Measurements from ENCODE around the gene NMD3. TPM values are rescaled to one million over a fixed set of nuclear protein-coding genes. Genes with fewer than 3 reads are reported as not detected.

The NMD3 gene
- total and polyA plus RNA-seq, 2 donors from 2014 or later = 24.2 to 55.5 TPM

DNA sequence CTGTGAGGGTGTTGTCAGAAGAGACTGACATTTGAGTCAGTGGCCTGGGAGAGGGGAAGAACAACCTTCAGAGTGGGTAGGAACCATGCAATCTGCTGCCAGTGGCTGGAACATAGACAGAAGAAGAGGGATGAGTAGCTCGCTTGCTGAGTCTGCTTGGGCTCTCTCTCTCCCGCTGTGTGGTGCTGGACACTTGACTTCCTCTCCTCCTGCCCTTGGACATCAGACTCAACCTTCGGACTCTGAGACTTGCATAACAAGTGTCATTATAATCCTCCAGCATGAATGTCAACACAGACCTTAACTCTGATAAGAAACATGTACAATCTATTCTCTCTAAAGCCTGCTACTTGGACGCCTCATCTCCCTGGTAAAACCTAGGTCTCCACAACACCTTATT, 5.9 kb upstream of the NMD3 start:
- intact Hi-C loops (cut with DNase I) = no loop called here
- TF ChIP-seq, protein P1, sequence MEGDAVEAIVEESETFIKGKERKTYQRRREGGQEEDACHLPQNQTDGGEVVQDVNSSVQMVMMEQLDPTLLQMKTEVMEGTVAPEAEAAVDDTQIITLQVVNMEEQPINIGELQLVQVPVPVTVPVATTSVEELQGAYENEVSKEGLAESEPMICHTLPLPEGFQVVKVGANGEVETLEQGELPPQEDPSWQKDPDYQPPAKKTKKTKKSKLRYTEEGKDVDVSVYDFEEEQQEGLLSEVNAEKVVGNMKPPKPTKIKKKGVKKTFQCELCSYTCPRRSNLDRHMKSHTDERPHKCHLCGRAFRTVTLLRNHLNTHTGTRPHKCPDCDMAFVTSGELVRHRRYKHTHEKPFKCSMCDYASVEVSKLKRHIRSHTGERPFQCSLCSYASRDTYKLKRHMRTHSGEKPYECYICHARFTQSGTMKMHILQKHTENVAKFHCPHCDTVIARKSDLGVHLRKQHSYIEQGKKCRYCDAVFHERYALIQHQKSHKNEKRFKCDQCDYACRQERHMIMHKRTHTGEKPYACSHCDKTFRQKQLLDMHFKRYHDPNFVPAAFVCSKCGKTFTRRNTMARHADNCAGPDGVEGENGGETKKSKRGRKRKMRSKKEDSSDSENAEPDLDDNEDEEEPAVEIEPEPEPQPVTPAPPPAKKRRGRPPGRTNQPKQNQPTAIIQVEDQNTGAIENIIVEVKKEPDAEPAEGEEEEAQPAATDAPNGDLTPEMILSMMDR (IDR thresholded peaks at IDR 0.05; ENCODE audit: borderline replicate concordance, extremely low read depth, insufficient read depth) = no peak
- no peaks in the 10 kb centered on the region for H3K4me1 ChIP-seq (ENCODE audit: control insufficient read depth in 2 of 3, insufficient read depth in 2 of 3, low read depth in 1 of 3, low read length in 3 of 3)
- FAIRE-seq (no peak), DNase-seq (no peak)
- no peaks in the 10 kb centered on the region for H3K36me3 ChIP-seq (ENCODE audit: control insufficient read depth in 2 of 3, insufficient read depth in 3 of 3, low read length in 3 of 3)
- no peak overlapping the region for H3K4me3 ChIP-seq (ENCODE audit: low read length in 3 of 3)
- no peaks in the 10 kb centered on the region for H3K27me3 ChIP-seq (ENCODE audit: control insufficient read depth, insufficient read depth, low read length)
- no peak overlapping the region for H3K27ac ChIP-seq (ENCODE audit: low read depth in 2 of 2, low read length in 2 of 2)
- H3K9ac ChIP-seq (ENCODE audit: low read length in 3 of 3) = no peak overlapping the region
- H3K9me3 ChIP-seq (ENCODE audit: control insufficient read depth in 2 of 3, insufficient read depth in 1 of 3, low read length in 3 of 3) = no peaks in the 10 kb centered on the region

DNA sequence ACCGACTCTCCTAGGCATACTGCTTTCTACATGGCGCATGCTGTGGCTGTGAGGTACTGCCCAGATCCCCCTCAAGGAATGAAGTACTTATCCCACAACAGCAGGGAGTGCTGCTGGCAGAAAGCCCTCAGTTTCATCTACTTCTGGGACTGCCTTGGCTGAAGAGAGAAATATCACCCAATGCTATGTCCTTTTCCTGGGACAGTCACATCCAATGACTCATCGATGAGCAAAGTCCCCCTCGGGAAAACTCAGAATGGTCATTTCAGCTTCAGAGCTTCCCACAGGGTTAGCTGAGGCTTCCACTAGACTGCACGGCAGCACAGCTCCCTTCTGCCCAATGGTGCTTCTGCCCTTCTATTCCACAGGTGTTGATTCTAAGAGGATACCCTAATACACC, 3.6 kb upstream of the NMD3 start:
- H3K9me3 ChIP-seq (ENCODE audit: control insufficient read depth in 2 of 3, insufficient read depth in 1 of 3, low read length in 3 of 3) = no peaks in the 10 kb centered on the region
- no peak overlapping the region for H3K9ac ChIP-seq (ENCODE audit: low read length in 3 of 3)
- DNase-seq = no peak
- no peak overlapping the region for H3K4me3 ChIP-seq (ENCODE audit: low read length in 3 of 3)
- FAIRE-seq = no peak
- H3K27me3 ChIP-seq (ENCODE audit: control insufficient read depth, insufficient read depth, low read length) = no peaks in the 10 kb centered on the region
- H3K4me1 ChIP-seq (ENCODE audit: control insufficient read depth in 2 of 3, insufficient read depth in 2 of 3, low read depth in 1 of 3, low read length in 3 of 3) = peaks cover 0 to 4% (median 0%) of the 10 kb centered on the region in 3 donors
- intact Hi-C loops (cut with DNase I) = no loop called here
- TF ChIP-seq, protein P1 (IDR thresholded peaks at IDR 0.05; ENCODE audit: borderline replicate concordance, extremely low read depth, insufficient read depth) = no peak
- no peak overlapping the region for H3K27ac ChIP-seq (ENCODE audit: low read depth in 2 of 2, low read length in 2 of 2)
- H3K36me3 ChIP-seq (ENCODE audit: control insufficient read depth in 2 of 3, insufficient read depth in 3 of 3, low read length in 3 of 3) = no peaks in the 10 kb centered on the region

DNA sequence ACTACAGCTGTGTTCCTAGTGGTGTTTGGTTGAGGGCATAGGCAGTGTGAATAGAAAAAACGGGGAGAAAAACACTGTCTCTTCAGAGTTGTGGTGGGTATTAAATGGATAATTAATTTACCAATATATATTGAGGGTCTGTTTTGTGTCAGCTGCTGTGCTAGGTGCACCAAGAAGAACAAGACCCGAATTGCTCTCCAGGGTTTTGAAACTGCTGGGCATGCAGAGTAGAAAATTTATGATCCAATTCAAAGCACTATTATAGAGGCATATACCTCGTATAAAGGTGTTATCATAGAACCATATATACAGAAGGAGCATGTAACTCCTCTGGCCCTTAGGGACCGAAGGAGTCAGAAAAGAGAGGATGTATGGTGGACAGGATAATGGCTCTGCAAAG, 1.6 kb upstream of the NMD3 start:
- DNase-seq = no peak
- TF ChIP-seq, protein P1 (IDR thresholded peaks at IDR 0.05; ENCODE audit: borderline replicate concordance, extremely low read depth, insufficient read depth) = no peak
- FAIRE-seq = no peak
- H3K27me3 ChIP-seq (ENCODE audit: control insufficient read depth, insufficient read depth, low read length) = no peaks in the 10 kb centered on the region
- H3K4me3 ChIP-seq (ENCODE audit: low read length in 3 of 3) = no peak overlapping the region
- H3K36me3 ChIP-seq (ENCODE audit: control insufficient read depth in 2 of 3, insufficient read depth in 3 of 3, low read length in 3 of 3) = no peaks in the 10 kb centered on the region
- H3K27ac ChIP-seq (ENCODE audit: low read depth in 2 of 2, low read length in 2 of 2) = no peak overlapping the region
- peaks cover 0 to 4% (median 0%) of the 10 kb centered on the region in 3 donors for H3K4me1 ChIP-seq (ENCODE audit: control insufficient read depth in 2 of 3, insufficient read depth in 2 of 3, low read depth in 1 of 3, low read length in 3 of 3)
- H3K9ac ChIP-seq (ENCODE audit: low read length in 3 of 3) = no peak overlapping the region
- intact Hi-C loops (cut with DNase I) = no loop called here
- H3K9me3 ChIP-seq (ENCODE audit: control insufficient read depth in 2 of 3, insufficient read depth in 1 of 3, low read length in 3 of 3) = no peaks in the 10 kb centered on the region

All from kidney (tissue), 14 donors.